Measurements from ENCODE around the gene TTYH2.

TTYH2 gene

DNA sequence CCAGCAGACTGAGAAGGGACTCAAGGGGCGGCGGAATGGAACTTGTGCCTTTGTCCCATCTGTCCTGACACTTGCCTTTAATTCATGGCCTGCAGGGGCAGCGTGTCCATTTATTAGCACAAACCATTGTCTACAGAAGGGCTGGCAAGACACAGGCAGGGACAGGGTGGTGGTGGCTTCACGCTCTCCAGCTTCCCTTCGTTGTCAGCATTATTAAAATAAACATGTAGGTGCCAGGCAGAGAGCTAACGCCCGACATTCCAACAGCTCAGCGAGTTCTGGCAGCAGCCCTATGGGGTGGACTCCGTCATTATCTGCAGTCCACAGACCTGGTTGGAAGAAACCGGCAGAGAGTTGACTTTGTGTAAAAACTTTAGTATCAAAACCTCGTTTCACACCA is 77.0 kb downstream of the TTYH2 start:
- no peaks in the 10 kb centered on the region for H3K9me2 ChIP-seq (replicated peaks; ENCODE audit: insufficient read depth, low read length)
- no peaks in the 10 kb centered on the region for H3K9me3 ChIP-seq (ENCODE audit: insufficient read depth, low read length)
- TF ChIP-seq, protein P1, sequence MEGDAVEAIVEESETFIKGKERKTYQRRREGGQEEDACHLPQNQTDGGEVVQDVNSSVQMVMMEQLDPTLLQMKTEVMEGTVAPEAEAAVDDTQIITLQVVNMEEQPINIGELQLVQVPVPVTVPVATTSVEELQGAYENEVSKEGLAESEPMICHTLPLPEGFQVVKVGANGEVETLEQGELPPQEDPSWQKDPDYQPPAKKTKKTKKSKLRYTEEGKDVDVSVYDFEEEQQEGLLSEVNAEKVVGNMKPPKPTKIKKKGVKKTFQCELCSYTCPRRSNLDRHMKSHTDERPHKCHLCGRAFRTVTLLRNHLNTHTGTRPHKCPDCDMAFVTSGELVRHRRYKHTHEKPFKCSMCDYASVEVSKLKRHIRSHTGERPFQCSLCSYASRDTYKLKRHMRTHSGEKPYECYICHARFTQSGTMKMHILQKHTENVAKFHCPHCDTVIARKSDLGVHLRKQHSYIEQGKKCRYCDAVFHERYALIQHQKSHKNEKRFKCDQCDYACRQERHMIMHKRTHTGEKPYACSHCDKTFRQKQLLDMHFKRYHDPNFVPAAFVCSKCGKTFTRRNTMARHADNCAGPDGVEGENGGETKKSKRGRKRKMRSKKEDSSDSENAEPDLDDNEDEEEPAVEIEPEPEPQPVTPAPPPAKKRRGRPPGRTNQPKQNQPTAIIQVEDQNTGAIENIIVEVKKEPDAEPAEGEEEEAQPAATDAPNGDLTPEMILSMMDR (IDR thresholded peaks at IDR 0.05; ENCODE audit: insufficient read depth, low read length, poor library complexity, severe bottlenecking): no peak
- H4K20me1 ChIP-seq (ENCODE audit: low read depth, low read length): no peaks in the 10 kb centered on the region
- no peaks in the 10 kb centered on the region for H3F3A ChIP-seq (ENCODE audit: insufficient read depth)
- H3K9ac ChIP-seq (ENCODE audit: low read length): no peak overlapping the region
- no peak overlapping the region for H3K4me3 ChIP-seq (ENCODE audit: insufficient read depth, low read length, poor library complexity, severe bottlenecking)
- H3K27me3 ChIP-seq (ENCODE audit: low read length): no peaks in the 10 kb centered on the region
- no peaks in the 10 kb centered on the region for H3K36me3 ChIP-seq (ENCODE audit: low read length)
- H3K79me2 ChIP-seq (ENCODE audit: insufficient read depth, low read length): no peaks in the 10 kb centered on the region
- no peak overlapping the region for H3K4me2 ChIP-seq (ENCODE audit: low read depth, low read length, poor library complexity, severe bottlenecking)
- no peak overlapping the region for H3K27ac ChIP-seq (ENCODE audit: low read depth, low read length)
- H2AFZ ChIP-seq (ENCODE audit: low read depth, low read length, severe bottlenecking): no peak overlapping the region

DNA sequence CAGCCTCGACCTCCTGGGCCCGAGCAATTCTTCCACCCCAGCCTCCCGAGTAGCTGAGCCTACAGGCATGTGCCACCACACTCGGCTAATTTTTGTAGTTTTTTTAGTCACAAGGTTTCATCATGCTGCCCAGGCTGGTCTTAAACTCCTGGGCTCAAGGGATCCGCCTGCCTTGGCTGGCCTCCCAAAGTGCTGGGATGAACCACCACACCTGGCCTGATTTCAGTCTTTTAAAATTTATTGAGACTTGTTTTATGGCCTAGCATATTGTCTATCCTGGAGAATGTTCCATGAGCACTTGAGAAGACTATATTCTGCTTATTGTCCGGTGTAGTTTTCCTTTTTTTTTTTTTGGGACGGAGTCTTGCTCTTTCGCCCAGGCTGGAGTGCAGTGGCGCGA is 79.1 kb downstream of the TTYH2 start:
- Histone ChIP-seq H3K27me3 (ENCODE audit: low read length) (no peaks in the 10 kb centered on the region), H3K4me2 (ENCODE audit: low read depth, low read length, poor library complexity, severe bottlenecking) (no peak overlapping the region), H3K27ac (ENCODE audit: low read depth, low read length) (no peak overlapping the region)

DNA sequence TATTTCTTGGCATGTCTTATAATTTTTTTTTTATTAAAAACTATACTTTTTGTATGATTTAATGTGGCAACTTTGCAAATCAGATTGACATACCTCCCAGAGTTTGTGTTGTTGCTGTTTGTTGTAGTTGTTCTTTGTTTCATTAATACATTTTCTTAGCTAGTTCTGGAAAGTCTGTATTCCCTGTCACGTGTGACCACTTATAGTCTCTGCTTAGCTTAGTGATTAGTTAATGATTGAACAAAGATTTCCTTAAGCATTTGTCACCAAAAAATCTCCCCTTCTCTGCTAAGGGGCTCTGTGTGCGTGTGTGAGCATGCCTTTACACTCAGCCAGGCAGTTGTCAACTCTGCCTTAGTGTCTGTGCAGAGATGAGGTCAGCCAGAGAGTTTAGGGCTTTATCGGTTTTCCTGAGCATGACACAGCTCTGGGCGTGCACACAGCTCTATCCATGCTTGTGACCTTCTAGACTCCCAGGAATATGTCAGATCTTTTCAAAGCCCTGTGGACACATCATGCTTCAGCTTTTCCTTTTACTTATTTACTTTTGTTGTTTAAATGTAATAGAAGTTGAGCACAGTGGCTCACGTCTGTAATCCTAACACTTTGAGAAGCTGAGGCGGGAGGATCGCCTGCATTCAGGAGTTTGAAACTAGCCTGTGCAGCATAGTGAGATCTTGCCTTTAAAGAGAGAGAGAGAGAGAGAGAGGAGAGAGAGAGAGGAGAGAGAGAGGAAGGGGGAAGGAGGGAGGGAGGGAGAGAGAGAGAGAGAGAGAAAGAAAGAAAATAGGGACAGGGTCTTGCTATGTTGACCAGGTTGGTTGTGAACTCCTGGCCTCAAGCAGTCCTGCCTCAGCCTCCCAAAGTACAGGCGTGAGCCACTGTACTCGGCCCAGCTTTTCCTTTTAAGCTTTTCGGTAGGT is 82.5 kb downstream of the TTYH2 start:
- H3K9me2 ChIP-seq (replicated peaks; ENCODE audit: insufficient read depth, low read length): no peaks in the 10 kb centered on the region
- no peaks in the 10 kb centered on the region for H3F3A ChIP-seq (ENCODE audit: insufficient read depth)
- H3K79me2 ChIP-seq (ENCODE audit: insufficient read depth, low read length): no peaks in the 10 kb centered on the region
- no peak overlapping the region for H3K27ac ChIP-seq (ENCODE audit: low read depth, low read length)
- H4K20me1 ChIP-seq (ENCODE audit: low read depth, low read length): no peaks in the 10 kb centered on the region
- H3K9me3 ChIP-seq (ENCODE audit: insufficient read depth, low read length): no peaks in the 10 kb centered on the region
- TF ChIP-seq EZH2phosphoT487 (conservative IDR thresholded peaks at IDR 0.05; ENCODE audit: low read length): no peak
- TF ChIP-seq, protein P1 (IDR thresholded peaks at IDR 0.05; ENCODE audit: insufficient read depth, low read length, poor library complexity, severe bottlenecking): no peak
- no peak overlapping the region for H3K9ac ChIP-seq (ENCODE audit: low read length)
- no peak overlapping the region for H3K4me3 ChIP-seq (ENCODE audit: insufficient read depth, low read length, poor library complexity, severe bottlenecking)
- no peak overlapping the region for H3K4me2 ChIP-seq (ENCODE audit: low read depth, low read length, poor library complexity, severe bottlenecking)
- no peak overlapping the region for H2AFZ ChIP-seq (ENCODE audit: low read depth, low read length, severe bottlenecking)
- H3K27me3 ChIP-seq (ENCODE audit: low read length): no peaks in the 10 kb centered on the region
- H3K36me3 ChIP-seq (ENCODE audit: low read length): no peaks in the 10 kb centered on the region

More for the DNA sequence above, 79.1 kb downstream of the TTYH2 start:
- H3K79me2 ChIP-seq (ENCODE audit: insufficient read depth, low read length): no peaks in the 10 kb centered on the region
- no peaks in the 10 kb centered on the region for H3K9me3 ChIP-seq (ENCODE audit: insufficient read depth, low read length)
- no peaks in the 10 kb centered on the region for H3K36me3 ChIP-seq (ENCODE audit: low read length)
- H3F3A ChIP-seq (ENCODE audit: insufficient read depth): no peaks in the 10 kb centered on the region
- H4K20me1 ChIP-seq (ENCODE audit: low read depth, low read length): no peaks in the 10 kb centered on the region
- H2AFZ ChIP-seq (ENCODE audit: low read depth, low read length, severe bottlenecking): no peak overlapping the region
- no peak for TF ChIP-seq EZH2phosphoT487 (conservative IDR thresholded peaks at IDR 0.05; ENCODE audit: low read length)
- TF ChIP-seq, protein P1 (IDR thresholded peaks at IDR 0.05; ENCODE audit: insufficient read depth, low read length, poor library complexity, severe bottlenecking): no peak
- no peak overlapping the region for H3K4me3 ChIP-seq (ENCODE audit: insufficient read depth, low read length, poor library complexity, severe bottlenecking)
- no peaks in the 10 kb centered on the region for H3K9me2 ChIP-seq (replicated peaks; ENCODE audit: insufficient read depth, low read length)
- no peak overlapping the region for H3K9ac ChIP-seq (ENCODE audit: low read length)
